IMR-90 (cell line): Measurements from ENCODE around the gene MYH3. TPM values are rescaled to one million over a fixed set of nuclear protein-coding genes. Genes with fewer than 3 reads are reported as not detected.

Experiments
- ATAC-seq: fragments of 200-7000 bp; cut with Tn5 transposase; 2 replicates; pipeline ENCODE4 v1.9.1; 2020; ENCODE audit warnings: low read depth, mild to moderate bottlenecking, moderate library complexity
- BruUV-seq: library from RNA; stranded (reverse); fragments of 400-500 nt; replicated peaks from 2 replicates; lab custom pipeline; 2021; lab: Mats Ljungman, UMichigan
- CTCF ChIA-PET: fragments of 300-600 bp; formaldehyde crosslinking; extraction: SDS; loops from one replicate; lab custom pipeline; 2021; ENCODE audit warnings: antibody characterized with exemption; lab: Yijun Ruan, JAX
- POLR2A ChIA-PET: fragments of 300-600 bp; sonication (Branson Sonifier 250); formaldehyde crosslinking; loops from one replicate; lab custom pipeline; 2022; ENCODE audit warnings: antibody characterized with exemption; ENCODE audit not compliant: unreplicated experiment; lab: Charles Lee
- DNase-seq: peaks from one replicate; pipeline ENCODE4 v3.0.0; 2013
- H2AFZ ChIP-seq: replicated peaks from 2 replicates; pipeline ENCODE3; 2013; ENCODE audit warnings: low read length, mild to moderate bottlenecking; ENCODE audit not compliant: poor library complexity
- H2AK5ac ChIP-seq: 2 replicates; pipeline ENCODE4 v1.6.1; 2013; ENCODE audit warnings: low read depth, low read length, inconsistent platforms
- H2AK9ac ChIP-seq: replicated peaks from 2 replicates; pipeline ENCODE3; 2013; ENCODE audit warnings: mild to moderate bottlenecking, low read depth, low read length, moderate library complexity; ENCODE audit not compliant: poor library complexity
- H2BK120ac ChIP-seq: 2 replicates; pipeline ENCODE4 v1.6.1; 2013; ENCODE audit warnings: low read depth, low read length, inconsistent platforms
- H2BK15ac ChIP-seq: 3 replicates; pipeline ENCODE4 v1.6.1; 2013; ENCODE audit warnings: low read depth, low read length, inconsistent platforms
- H2BK20ac ChIP-seq: 2 replicates; pipeline ENCODE4 v1.6.1; 2013; ENCODE audit warnings: low read depth, mild to moderate bottlenecking, inconsistent platforms, low read length, moderate library complexity
- H2BK5ac ChIP-seq: 2 replicates; pipeline ENCODE4 v1.6.1; 2013; ENCODE audit warnings: mild to moderate bottlenecking, low read depth, low read length, inconsistent platforms; ENCODE audit not compliant: poor library complexity, severe bottlenecking
- H3K14ac ChIP-seq: replicated peaks from 2 replicates; pipeline ENCODE4 v1.6.1; 2013; ENCODE audit warnings: low read depth, low read length, inconsistent platforms
- H3K18ac ChIP-seq: 2 replicates; pipeline ENCODE4 v1.6.1; 2013; ENCODE audit warnings: low read depth, low read length, control low read depth
- H3K23ac ChIP-seq: 2 replicates; pipeline ENCODE4 v1.6.1; 2013; ENCODE audit warnings: low read depth, low read length, inconsistent platforms
- H3K27ac ChIP-seq: 2 replicates; pipeline ENCODE4 v1.5.1; 2013; ENCODE audit warnings: mild to moderate bottlenecking, control low read depth, low read length; ENCODE audit not compliant: insufficient read depth
- H3K27me3 ChIP-seq: 2 replicates; pipeline ENCODE4 v1.6.1; 2013; ENCODE audit warnings: low read length; ENCODE audit not compliant: control insufficient read depth, insufficient read depth
- H3K36me3 ChIP-seq: 2 replicates; pipeline ENCODE4 v1.6.1; 2013; ENCODE audit warnings: low read length, mixed read lengths; ENCODE audit not compliant: control insufficient read depth, insufficient read depth
- H3K4ac ChIP-seq: 2 replicates; pipeline ENCODE4 v1.6.1; 2013; ENCODE audit warnings: low read depth, low read length, inconsistent platforms
- H3K4me1 ChIP-seq: 2 replicates; pipeline ENCODE4 v1.6.1; 2013; ENCODE audit warnings: low read length, mixed read lengths; ENCODE audit not compliant: control insufficient read depth, insufficient read depth
- H3K4me2 ChIP-seq: 2 replicates; pipeline ENCODE4 v1.6.1; 2013; ENCODE audit warnings: low read depth, mild to moderate bottlenecking, control low read depth, low read length, moderate library complexity
- H3K4me3 ChIP-seq: 2 replicates; pipeline ENCODE4 v1.5.1; 2013; ENCODE audit warnings: low read depth, mild to moderate bottlenecking, control low read depth, low read length, moderate library complexity; ENCODE audit not compliant: insufficient read depth
- H3K56ac ChIP-seq: 2 replicates; pipeline ENCODE4 v1.6.1; 2013; ENCODE audit warnings: low read length, inconsistent platforms; ENCODE audit not compliant: insufficient read depth; ENCODE audit errors: extremely low read depth
- H3K79me1 ChIP-seq, 2 experiments: 2 replicates each; pipeline ENCODE4 v1.6.1; 2013; ENCODE audit warnings: low read length in 2 of 2, inconsistent platforms in 1 of 2, low read depth in 1 of 2
- H3K9ac ChIP-seq: 2 replicates; pipeline ENCODE4 v1.6.1; 2013; ENCODE audit warnings: low read depth, low read length, control low read depth
- H3K9me1 ChIP-seq: 2 replicates; pipeline ENCODE4 v1.6.1; 2013; ENCODE audit warnings: low read length, inconsistent platforms; ENCODE audit not compliant: insufficient read depth
- H3K9me3 ChIP-seq: 2 replicates; pipeline ENCODE4 v1.6.1; 2013; ENCODE audit warnings: low read length; ENCODE audit not compliant: control insufficient read depth, insufficient read depth
- H4K20me1 ChIP-seq: 2 replicates; pipeline ENCODE4 v1.6.1; 2013; ENCODE audit warnings: low read length, inconsistent platforms; ENCODE audit not compliant: insufficient read depth
- H4K5ac ChIP-seq: 2 replicates; pipeline ENCODE4 v1.6.1; 2013; ENCODE audit warnings: mild to moderate bottlenecking, low read depth, low read length, control low read depth
- H4K8ac ChIP-seq, 2 experiments: 2 replicates each; pipeline ENCODE4 v1.6.1; 2013; ENCODE audit warnings: low read depth in 2 of 2, low read length in 2 of 2, control low read depth in 1 of 2, inconsistent platforms in 1 of 2
- H4K91ac ChIP-seq: 2 replicates; pipeline ENCODE4 v1.6.1; 2013; ENCODE audit warnings: low read depth, low read length, inconsistent platforms; ENCODE audit not compliant: insufficient read depth
- BHLHE40 ChIP-seq: fragments of 150-350 bp; IDR thresholded peaks from 2 replicates; pipeline ENCODE4 v1.6.1; 2016; ENCODE audit warnings: mild to moderate bottlenecking, low read depth, low read length
- NFE2L2 ChIP-seq: fragments of 150-350 bp; IDR thresholded peaks from 2 replicates; pipeline ENCODE4 v1.6.1; 2016; ENCODE audit warnings: low read depth, mild to moderate bottlenecking, low read length
- WGBS, 2 experiments: methylation state at CpG; one replicate each; pipeline versions ENCODE4 v1.1.5 to v1.1.7; 2013; ENCODE audit warnings: missing lambda C conversion rate in 2 of 2; ENCODE audit not compliant: insufficient read length in 1 of 2; ENCODE audit errors: extremely low coverage in 2 of 2; 5-methylcytosine and 5-hydroxymethylcytosine counted together
- dilution Hi-C: fragments of 300-500 bp; cut with HindIII; formaldehyde crosslinking; loops from one replicate; pipeline ENCODE4 v1.14.3; 2018; ENCODE audit warnings: low sequenced_read_pairs; ENCODE audit not compliant: unreplicated experiment
- in situ Hi-C: fragments of 300-500 bp; cut with MboI; formaldehyde crosslinking; loops from 3 replicates; pipeline ENCODE4 v1.14.3; 2019; ENCODE audit warnings: low sequenced_read_pairs, inconsistent platforms, mixed read lengths
- intact Hi-C: fragments of 100-400 bp; cut with micrococcal nuclease; formaldehyde crosslinking; loops from 2 replicates; pipeline ENCODE4 v1.10.0; 2022
- polyA plus RNA-seq, 3 experiments: library from polyadenylated mRNA; depleted of rRNA; stranded (reverse); fragments of >200 nt; gene quantifications; 2 replicates each; pipeline ENCODE4 v1.2.3, GENCODE V29; 2012; ENCODE audit warnings: low replicate concordance in 1 of 3
- total RNA-seq: library from RNA; depleted of rRNA; stranded (reverse); fragments of >200 nt; gene quantifications from 2 replicates; pipeline ENCODE4 v1.2.3, GENCODE V29; 2012

The MYH3 gene
- total and polyA plus RNA-seq, 2 of the 4 experiments (the other 2 are of a cell fraction): 0.54 to 0.63 TPM

DNA sequence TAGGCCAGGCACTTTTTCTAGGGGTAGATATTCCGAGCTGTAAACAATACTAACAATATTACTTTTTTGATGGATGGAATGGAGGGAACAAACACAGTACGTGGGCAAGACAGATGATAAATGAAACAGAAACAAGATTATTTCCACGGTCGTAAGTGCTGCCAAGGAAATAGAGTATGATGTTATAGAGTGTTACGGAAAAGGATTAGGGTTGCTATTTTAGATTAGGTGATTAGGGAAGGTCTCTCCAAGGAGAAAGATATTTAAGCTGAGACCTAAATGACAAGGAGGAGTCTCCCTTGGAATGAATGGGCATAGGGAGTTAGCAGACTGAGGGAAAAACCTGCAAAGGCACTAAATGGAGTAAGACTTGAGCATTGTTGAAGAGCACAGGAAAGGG lies 48.6 kb upstream of the MYH3 start:
- Histone ChIP-seq H3K27me3 (no peaks in the 10 kb centered on the region), H2BK15ac (no peak overlapping the region), H3K56ac (no peak overlapping the region), H3K9me3 (no peaks in the 10 kb centered on the region), H2AK5ac (no peak overlapping the region), H3K4me1 (peaks cover 2% of the 10 kb centered on the region), H3K14ac (no peak overlapping the region), H3K79me1 (peaks cover 8 to 21% of the 10 kb centered on the region in 2 experiments; a peak in 3 of 4 replicates), H4K91ac (no peak overlapping the region), H2AK9ac (no peak overlapping the region), H4K8ac (no peak overlapping the region), H3K9ac (no peak overlapping the region), H3K18ac (no peak overlapping the region), H3K23ac (no peak overlapping the region), H3K4me2 (no peak overlapping the region), H3K9me1 (peaks cover 7% of the 10 kb centered on the region; the same call in 1 of the 2 replicates), H4K20me1 (no peaks in the 10 kb centered on the region), H3K27ac (no peak overlapping the region), H3K36me3 (peaks cover 25% of the 10 kb centered on the region), H2BK5ac (no peak overlapping the region), H2BK20ac (no peak overlapping the region), H3K4ac (no peak overlapping the region), H2BK120ac (no peak overlapping the region), H4K5ac (no peak overlapping the region), H2AFZ (no peak overlapping the region), H3K4me3 (no peak overlapping the region)
- intact Hi-C loops: no loop called here
- no TSS peak for BruUV-seq
- 100% methylated on average over 1 to 2 of the region's 5 CpGs for WGBS, 2 experiments
- TF ChIP-seq NFE2L2 (no peak), BHLHE40 (no peak)
- no peak for DNase-seq
- dilution Hi-C loops: no loop called here
- ChIA-PET CTCF (no interaction called here), POLR2A (no interaction called here)
- in situ Hi-C loops: no loop called here
- ATAC-seq: no peak
